Liver (tissue), 9 donors: ENCODE results near the gene EXOC8. TPM values are rescaled to one million over a fixed set of nuclear protein-coding genes. Genes with fewer than 3 reads are reported as not detected.

Experiments
- DNase-seq: peaks from one replicate; pipeline ENCODE4 v3.0.0-alpha.2; 2017; ENCODE audit warnings: low spot score
- H3K27ac ChIP-seq, 2 donors: one replicate each; pipeline ENCODE4 v1.7.0; 2013; ENCODE audit warnings: inconsistent platforms in 2 of 2, low read length in 2 of 2, control low read depth in 1 of 2, low read depth in 1 of 2, mild to moderate bottlenecking in 1 of 2
- H3K27me3 ChIP-seq, 4 donors: one replicate each; pipeline versions ENCODE4 v1.6.1 to v1.7.0; 2013; ENCODE audit warnings: low read length in 3 of 4, inconsistent platforms in 1 of 4, mild to moderate bottlenecking in 1 of 4, moderate library complexity in 1 of 4; ENCODE audit not compliant: control insufficient read depth in 4 of 4, insufficient read depth in 4 of 4
- H3K36me3 ChIP-seq, 4 donors: one replicate each; pipeline versions ENCODE4 v1.6.1 to v1.7.0; 2013; ENCODE audit warnings: low read length in 3 of 4, mild to moderate bottlenecking in 3 of 4, low read depth in 1 of 4, moderate library complexity in 1 of 4; ENCODE audit not compliant: control insufficient read depth in 4 of 4, insufficient read depth in 3 of 4
- H3K4me1 ChIP-seq, 4 donors: one replicate each; pipeline versions ENCODE4 v1.6.1 to v1.7.0; 2013; ENCODE audit warnings: low read length in 3 of 4, mild to moderate bottlenecking in 3 of 4, moderate library complexity in 1 of 4; ENCODE audit not compliant: control insufficient read depth in 4 of 4, insufficient read depth in 4 of 4
- H3K4me3 ChIP-seq, 3 donors: one replicate each; pipeline versions ENCODE4 v1.6.1 to v1.7.0; 2013; ENCODE audit warnings: low read length in 3 of 3, control low read depth in 1 of 3, low read depth in 1 of 3, mild to moderate bottlenecking in 1 of 3
- H3K9ac ChIP-seq, 2 donors: one replicate each; pipeline ENCODE4 v1.7.0; 2013; ENCODE audit warnings: low read length in 2 of 2, mild to moderate bottlenecking in 2 of 2, moderate library complexity in 2 of 2, control low read depth in 1 of 2, low read depth in 1 of 2
- H3K9me3 ChIP-seq, 4 donors: one replicate each; pipeline versions ENCODE4 v1.6.1 to v1.7.0; 2013; ENCODE audit warnings: low read length in 3 of 4; ENCODE audit not compliant: control insufficient read depth in 4 of 4
- ATF3 ChIP-seq: IDR thresholded peaks from 2 replicates; pipeline ENCODE4 v1.6.1; 2016; ENCODE audit warnings: antibody characterized with exemption
- CTCF ChIP-seq: fragments of 150-350 bp; IDR thresholded peaks from 2 replicates; pipeline ENCODE4 v1.5.1; 2017; ENCODE audit warnings: improper control_type of control experiment, low read depth, low read length; ENCODE audit not compliant: missing input control
- EGR1 ChIP-seq, 2 donors: IDR thresholded peaks; 2 replicates each; pipeline ENCODE4 v1.6.1; 2016 to 2018; ENCODE audit warnings: antibody characterized with exemption in 2 of 2, low read depth in 2 of 2
- FOXA1 ChIP-seq: IDR thresholded peaks from 2 replicates; pipeline ENCODE4 v1.6.1; 2016; ENCODE audit warnings: antibody characterized with exemption
- FOXA2 ChIP-seq: IDR thresholded peaks from 2 replicates; pipeline ENCODE4 v1.6.1; 2016; ENCODE audit warnings: antibody characterized with exemption
- GABPA ChIP-seq, 2 donors: IDR thresholded peaks in 1 of 2; conservative IDR thresholded peaks in 1 of 2; 2 replicates each; pipeline ENCODE4 v1.6.1; 2016; ENCODE audit warnings: antibody characterized with exemption in 2 of 2, mild to moderate bottlenecking in 1 of 2, moderate library complexity in 1 of 2
- HNF4G ChIP-seq: IDR thresholded peaks from 2 replicates; pipeline ENCODE4 v1.6.1; 2016; ENCODE audit warnings: antibody characterized with exemption
- JUND ChIP-seq, 2 donors: IDR thresholded peaks; 2 replicates each; pipeline ENCODE4 v1.6.1; 2016; ENCODE audit warnings: antibody characterized with exemption in 2 of 2
- RAD21 ChIP-seq, 2 donors: IDR thresholded peaks; 2 replicates each; pipeline ENCODE4 v1.6.1; 2016; ENCODE audit warnings: antibody characterized with exemption in 2 of 2, mild to moderate bottlenecking in 2 of 2
- REST ChIP-seq: IDR thresholded peaks from 2 replicates; pipeline ENCODE4 v1.6.1; 2016; ENCODE audit warnings: antibody characterized with exemption, mild to moderate bottlenecking
- RXRA ChIP-seq, 2 donors: IDR thresholded peaks; 2 replicates each; pipeline ENCODE4 v1.6.1; 2017 to 2018; ENCODE audit warnings: antibody characterized with exemption in 2 of 2, mild to moderate bottlenecking in 1 of 2
- SP1 ChIP-seq: IDR thresholded peaks from 2 replicates; pipeline ENCODE4 v1.6.1; 2018; ENCODE audit warnings: antibody characterized with exemption, mild to moderate bottlenecking
- TAF1 ChIP-seq: conservative IDR thresholded peaks from 2 replicates; pipeline ENCODE4 v1.6.1; 2016; ENCODE audit warnings: antibody characterized with exemption, mild to moderate bottlenecking
- YY1 ChIP-seq: IDR thresholded peaks from 2 replicates; pipeline ENCODE4 v1.6.1; 2016; ENCODE audit warnings: antibody characterized with exemption, mild to moderate bottlenecking
- ZBTB33 ChIP-seq: IDR thresholded peaks from 2 replicates; pipeline ENCODE4 v1.6.1; 2016; ENCODE audit warnings: antibody characterized with exemption
- WGBS: extraction: QIAGEN DNeasy Blood & Tissue Kit; methylation state at CpG from one replicate; pipeline ENCODE4 v1.1.7; 2013; 5-methylcytosine and 5-hydroxymethylcytosine counted together
- polyA plus RNA-seq, 2 donors: library from polyadenylated mRNA; stranded (reverse) in 1 of 2; unstranded in 1 of 2; fragments of 200-250 nt in 1 of 2; fragments of >200 nt in 1 of 2; fragmentation: Nextera tagmentation in 1 of 2; extraction: Ambion mirVana in 1 of 2; gene quantifications; one replicate each; pipeline versions ENCODE4 v1.2.1 to v1.2.3, GENCODE V29; 2013 to 2015
- total RNA-seq, 2 donors: library from RNA; depleted of rRNA; stranded (reverse); fragments of >200 nt; gene quantifications; one replicate each; pipeline ENCODE4 v1.2.3, GENCODE V29; 2014
- donor health status: healthy.
- donor health status: healthy.
- donor health status: healthy.
- donor health status: healthy.
- donor health status: healthy.

The EXOC8 gene
- total and polyA plus RNA-seq, 4 donors: 1.6 to 13.4 (median 7.5) TPM

GRCh38 chr1:231334079-231334666, 3.5 kb downstream of the EXOC8 start:
- no peak for DNase-seq
- peaks cover 0 to 2% (median 0%) of the 10 kb centered on the region in 4 donors for H3K36me3 ChIP-seq
- H3K27ac ChIP-seq: no peak overlapping the region
- no peak for TF ChIP-seq ZBTB33
- TF ChIP-seq REST: no peak
- TF ChIP-seq ATF3: no peak
- TF ChIP-seq GABPA (IDR thresholded peaks at IDR 0.05 in 1 of 2, conservative IDR thresholded peaks at IDR 0.05 in 1 of 2): no peak
- no peak for TF ChIP-seq FOXA1
- H3K9ac ChIP-seq: no peak overlapping the region
- H3K4me1 ChIP-seq: peaks cover 4 to 48% (median 41%) of the 10 kb centered on the region in 4 donors
- no peaks in the 10 kb centered on the region for H3K27me3 ChIP-seq
- peak overlapping the region in 1 of 3 donors; percentile 35 for H3K4me3 ChIP-seq
- 77% methylated on average over 1 of the region's 1 CpG for WGBS
- H3K9me3 ChIP-seq: no peaks in the 10 kb centered on the region

GRCh38 chr1:231332761-231333160, 4.9 kb downstream of the EXOC8 start:
- no peaks in the 10 kb centered on the region for H3K27me3 ChIP-seq
- H3K4me3 ChIP-seq: no peak overlapping the region
- TF ChIP-seq REST: no peak
- TF ChIP-seq TAF1: no peak
- TF ChIP-seq RXRA (IDR thresholded peaks at IDR 0.05): no peak
- no peak for TF ChIP-seq SP1
- no peak for TF ChIP-seq JUND (IDR thresholded peaks at IDR 0.05)
- TF ChIP-seq HNF4G: no peak
- TF ChIP-seq EGR1 (IDR thresholded peaks at IDR 0.05; ENCODE audit: low read depth in 2 of 2): no peak
- no peak for TF ChIP-seq RAD21 (IDR thresholded peaks at IDR 0.05)
- TF ChIP-seq YY1: no peak
- TF ChIP-seq ATF3: no peak
- no peak for TF ChIP-seq CTCF
- TF ChIP-seq ZBTB33: no peak
- TF ChIP-seq FOXA2: no peak
- no peak for TF ChIP-seq FOXA1

More at GRCh38 chr1:231332761-231333160, 4.9 kb downstream of the EXOC8 start:
- no peak for DNase-seq
- peaks cover 3 to 40% (median 34%) of the 10 kb centered on the region in 4 donors for H3K4me1 ChIP-seq
- H3K27ac ChIP-seq: no peak overlapping the region
- no peak overlapping the region for H3K9ac ChIP-seq
- WGBS: 95% methylated on average over 1 of the region's 1 CpG
- H3K36me3 ChIP-seq: peaks cover 0 to 2% (median 0%) of the 10 kb centered on the region in 4 donors
- no peaks in the 10 kb centered on the region for H3K9me3 ChIP-seq
